Activated CD4-positive, alpha-beta T cell treated with anti-CD3 and anti-CD28 coated beads, Interleukin-2, amount 50 U/mL, for 4 hours (primary cell): Measurements from ENCODE around the gene NT5DC3.
"Not testable (repeated sequence)": the region's sequence is repeated elsewhere in the genome, so short reads cannot be mapped to it uniquely, and the experiment has no call there.

Experiments used
- DNase-seq, 2 experiments: peaks; one replicate each; pipeline ENCODE4 v3.0.0-alpha.2; 2020

Gene NT5DC3

GRCh38 chr12:103855036-103855712, 14.1 kb upstream of the NT5DC3 start:
- no peak for DNase-seq

DNA sequence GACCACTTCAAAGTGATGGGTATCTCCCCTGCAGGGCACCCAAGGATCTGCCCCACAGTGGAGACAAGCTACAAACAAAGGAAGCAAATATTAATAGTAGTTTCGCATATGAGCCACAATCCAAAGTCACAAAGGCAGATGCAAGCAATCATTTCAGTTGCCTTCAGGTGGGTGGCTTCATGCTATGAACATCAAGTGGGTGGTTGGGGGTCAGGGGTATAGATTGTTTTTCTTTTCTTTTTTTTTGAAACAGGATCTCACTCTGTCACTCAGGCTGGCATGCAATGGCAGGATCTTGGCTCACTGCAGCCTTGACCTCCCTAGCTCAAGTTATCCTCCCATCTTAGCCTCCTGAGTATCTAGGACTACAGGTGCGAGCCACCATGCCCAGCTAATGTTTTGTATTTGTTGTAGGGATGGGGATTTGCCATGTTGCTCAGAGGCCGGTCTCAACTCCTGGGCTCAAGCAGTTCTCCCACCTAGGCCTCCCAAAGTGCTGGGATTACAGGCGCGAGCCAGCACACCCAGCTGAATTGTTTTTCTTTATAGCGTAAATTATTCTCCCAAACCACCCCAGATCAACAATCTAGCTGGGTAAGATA, 13.4 kb upstream of the NT5DC3 start:
- no peak for DNase-seq

- DNase-seq = no peak
These were observed 11.5 kb upstream of the NT5DC3 start for GRCh38 chr12:103852498-103852997.

- no peak for DNase-seq
These were observed 10.1 kb upstream of the NT5DC3 start for GRCh38 chr12:103851127-103851526.

DNA sequence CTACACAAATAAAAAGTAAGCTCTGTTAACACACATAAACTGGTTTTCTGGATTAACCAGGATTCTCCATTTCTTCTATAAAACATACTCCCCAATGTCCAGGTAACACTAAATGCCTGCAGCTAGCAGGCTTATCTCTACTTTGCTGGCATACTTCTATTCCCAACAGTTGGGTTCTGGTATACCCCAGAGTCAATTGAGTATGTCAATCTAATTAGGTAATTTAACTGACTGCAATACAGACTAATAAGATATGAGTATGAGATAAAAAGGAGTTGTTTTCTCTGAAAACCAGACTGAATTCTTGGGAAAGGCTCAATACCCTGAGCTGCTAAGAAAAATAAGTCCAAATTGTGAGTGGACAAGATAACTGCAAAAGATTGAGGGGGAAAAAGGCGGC, 9.4 kb upstream of the NT5DC3 start:
- DNase-seq = no peak

DNA sequence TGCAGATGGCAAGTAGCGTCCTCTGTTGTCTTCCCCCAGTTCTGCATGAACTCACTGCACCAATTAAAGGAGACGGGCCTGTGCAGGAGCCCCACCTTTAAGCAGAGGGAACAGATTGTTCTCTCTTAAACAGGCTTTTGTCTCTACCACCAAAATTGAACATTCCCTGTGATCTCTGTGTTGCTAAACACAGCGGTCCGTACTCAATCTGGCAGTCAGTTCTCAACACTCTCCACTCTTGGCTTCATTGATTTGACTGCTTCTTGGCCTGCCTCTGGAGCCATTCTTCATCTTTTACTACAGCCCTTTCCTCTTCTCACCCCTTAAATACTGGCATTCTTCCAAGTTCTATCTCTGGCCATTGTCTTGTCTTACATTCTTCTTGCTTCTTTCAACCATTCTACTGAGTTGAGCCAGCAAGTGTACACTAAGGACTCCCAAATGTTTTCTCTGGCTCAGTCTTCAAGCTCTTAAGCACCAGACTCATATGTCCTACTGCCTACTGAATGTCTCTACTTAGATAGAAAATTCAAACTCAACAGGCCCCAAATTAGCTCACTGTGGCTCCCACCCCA, 8.0 kb upstream of the NT5DC3 start:
- no peak for DNase-seq

GRCh38 chr12:103848143-103848542, 7.1 kb upstream of the NT5DC3 start:
- no peak for DNase-seq

DNA sequence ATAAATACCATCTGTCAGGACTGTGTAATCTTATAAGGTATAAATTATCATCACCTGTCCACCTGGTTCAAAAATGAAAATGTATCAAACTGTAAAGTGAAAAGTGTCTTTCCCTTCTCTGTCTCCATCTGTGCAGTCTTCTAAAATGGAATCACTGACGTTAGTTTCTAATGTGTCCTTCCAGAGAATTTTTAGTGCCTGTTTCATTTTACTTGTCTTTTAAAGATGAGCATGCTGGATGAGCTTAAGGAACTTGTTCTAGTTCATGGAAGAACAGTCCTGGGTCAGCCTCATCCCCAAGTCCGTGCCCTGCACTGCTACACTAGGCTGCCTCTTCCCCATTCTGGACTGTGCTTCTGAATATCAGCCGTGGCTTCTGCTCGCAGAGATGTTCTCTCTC, 5.4 kb upstream of the NT5DC3 start:
- no peak for DNase-seq

DNA sequence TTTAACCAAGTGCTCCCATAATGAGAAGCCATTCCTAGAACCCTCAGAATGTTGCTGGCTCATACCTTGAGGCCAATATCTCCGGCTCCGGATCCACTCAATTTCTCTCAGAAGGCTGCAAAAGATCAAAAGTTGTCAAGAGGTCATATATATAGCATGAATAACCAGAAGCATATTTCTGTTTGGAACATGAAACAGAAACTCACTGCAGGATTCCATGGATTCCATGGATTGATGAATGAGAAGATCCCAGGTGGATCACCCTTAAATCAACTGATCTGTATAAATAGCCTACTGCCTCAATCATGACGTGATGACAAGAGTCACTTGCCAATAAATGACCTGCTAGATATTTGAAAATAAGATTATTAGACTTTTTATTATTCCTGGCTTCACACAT, 3.3 kb upstream of the NT5DC3 start:
- no peak for DNase-seq

DNA sequence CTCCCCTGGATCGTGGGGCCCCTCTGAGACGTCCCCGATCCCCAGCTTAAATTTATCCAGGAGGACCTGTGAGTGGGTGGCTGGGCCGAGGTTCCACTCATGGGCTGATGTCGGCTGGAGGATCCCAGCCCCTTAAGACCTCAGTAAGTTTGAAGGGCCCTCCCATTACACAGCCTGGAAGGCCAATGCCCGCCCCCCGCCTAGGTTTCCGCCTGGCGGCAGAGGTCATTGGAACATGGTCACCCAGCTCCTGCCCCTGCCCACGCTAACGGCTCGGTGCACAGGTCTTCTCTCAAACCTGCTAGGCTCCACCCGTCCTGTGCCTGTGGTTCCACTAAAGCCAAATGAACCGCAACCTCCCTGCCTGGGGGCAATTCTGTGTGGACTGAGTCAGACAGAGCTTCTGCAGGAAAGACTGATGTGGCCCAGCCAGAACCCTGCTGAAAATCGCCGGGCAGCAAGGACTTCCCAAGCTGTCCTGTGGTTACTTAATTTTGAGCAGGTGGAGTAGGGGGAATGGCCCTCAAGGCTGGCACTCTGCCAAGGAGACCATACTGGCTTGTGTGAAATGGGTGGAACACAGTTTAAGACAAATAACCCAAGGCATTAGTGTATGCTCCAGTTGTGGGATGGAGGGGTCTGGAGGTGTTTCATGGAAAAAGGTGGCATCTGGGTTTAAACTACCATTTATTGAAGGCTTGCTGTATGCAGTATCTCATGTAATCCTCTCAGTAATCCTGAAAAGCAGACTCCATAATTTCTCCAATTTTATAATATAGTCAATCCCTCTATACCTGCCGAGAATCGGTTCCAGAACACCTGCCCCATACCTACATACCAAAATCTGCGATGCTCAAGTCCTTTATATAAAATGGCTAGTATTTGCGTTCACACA, 903 bp upstream of the NT5DC3 start:
- DNase-seq = peak; percentile 2 to 5

- DNase-seq = peak; percentile 6 to 37
These were observed 565 bp downstream of the NT5DC3 start for GRCh38 chr12:103840462-103840875.

DNA sequence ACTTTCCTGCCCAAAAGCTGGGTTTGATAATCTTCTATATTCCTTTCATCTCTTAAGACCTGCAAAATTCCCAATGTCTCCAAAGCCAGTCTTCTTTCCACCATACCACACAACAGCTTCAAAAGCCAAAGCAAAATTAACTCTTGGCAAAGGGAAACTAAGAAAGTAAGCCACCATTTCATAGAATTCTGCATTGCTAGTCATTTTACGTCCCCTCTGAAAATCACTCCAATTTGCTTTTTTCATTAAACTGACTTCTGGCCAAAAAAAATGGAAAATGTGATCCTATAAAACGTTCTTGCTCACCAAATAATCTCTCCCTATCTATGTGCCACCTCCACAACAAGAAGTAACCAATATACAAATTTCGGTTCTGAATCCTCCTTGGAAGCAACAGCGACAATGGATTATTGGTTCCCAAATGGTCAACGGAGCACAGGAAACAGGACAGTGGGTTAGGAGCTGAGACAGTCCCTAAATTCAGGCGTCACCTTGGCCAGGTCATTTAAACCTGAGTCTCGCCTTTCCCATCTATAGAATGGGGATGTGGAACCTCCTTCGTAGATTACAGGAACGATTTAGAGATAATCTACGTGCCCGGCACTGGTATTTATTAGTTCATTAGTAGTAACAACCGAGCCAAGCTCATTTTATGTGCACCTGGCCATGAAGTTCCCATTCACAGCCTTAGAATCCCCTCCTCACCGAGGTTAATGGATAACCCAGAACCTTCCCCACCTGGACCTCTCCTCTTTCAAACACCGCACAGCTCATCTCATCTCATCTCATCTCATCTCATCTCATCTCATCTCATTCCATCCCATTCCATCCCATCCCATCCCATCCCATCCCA, 1.2 kb downstream of the NT5DC3 start:
- DNase-seq = no peak

- no peak for DNase-seq
These were observed 1.9 kb downstream of the NT5DC3 start for GRCh38 chr12:103839103-103839502.

- DNase-seq = no peak
These were observed 2.6 kb downstream of the NT5DC3 start for GRCh38 chr12:103838254-103838914.

DNA sequence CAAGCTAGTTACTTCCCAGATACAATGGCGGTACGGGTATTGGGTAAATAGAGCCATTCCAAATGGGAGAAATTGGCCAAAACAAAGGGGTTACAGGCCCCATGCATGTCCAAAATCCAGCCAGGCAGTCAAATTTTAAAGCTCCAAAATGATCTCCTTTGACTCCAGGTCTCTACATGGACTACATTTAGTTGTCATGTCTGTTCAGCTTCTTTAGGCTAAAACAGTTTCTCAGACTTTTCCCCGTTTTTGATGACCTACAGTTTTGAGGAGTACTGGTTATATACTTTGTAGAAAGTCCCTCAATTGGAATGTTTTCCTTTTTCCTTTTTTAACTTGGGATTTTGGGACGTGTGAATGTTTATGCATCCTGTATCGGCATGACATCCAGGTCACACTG, 4.7 kb downstream of the NT5DC3 start:
- DNase-seq = no peak

GRCh38 chr12:103835747-103836335, 5.2 kb downstream of the NT5DC3 start:
- not testable (repeated sequence) for DNase-seq

GRCh38 chr12:103834942-103835341, 6.1 kb downstream of the NT5DC3 start:
- no peak for DNase-seq

- no peak for DNase-seq
These were observed 7.1 kb downstream of the NT5DC3 start for GRCh38 chr12:103833891-103834290.

DNA sequence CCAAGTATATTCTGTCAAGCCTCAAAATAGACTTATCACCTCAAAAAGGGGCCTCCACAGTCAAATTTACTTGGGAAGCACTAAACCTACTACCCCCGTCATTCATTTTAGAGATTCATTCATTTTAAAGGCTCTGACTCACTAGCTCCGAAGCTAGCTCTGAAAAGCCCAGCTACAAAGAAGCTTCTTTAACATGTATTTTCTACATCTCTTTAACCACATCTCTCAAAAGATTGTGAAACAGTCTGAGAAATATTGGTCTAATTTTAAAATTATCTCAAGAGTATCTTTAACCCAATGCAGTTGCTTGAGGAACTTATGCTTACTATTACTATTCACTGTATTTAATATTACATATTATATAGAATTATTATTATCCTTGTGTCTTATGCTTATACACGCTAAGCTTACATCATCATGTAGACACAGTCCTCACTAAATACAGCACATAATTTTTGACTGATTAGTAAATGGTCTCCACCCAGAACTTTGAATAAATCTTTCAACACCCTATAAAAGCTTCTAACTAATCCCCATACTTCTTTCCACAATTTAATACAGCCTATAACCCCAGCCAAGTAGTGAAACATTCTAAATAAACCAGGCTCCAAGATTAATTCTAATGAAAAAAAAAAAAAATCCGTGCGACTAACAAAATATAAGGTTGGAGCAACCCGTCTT, 7.8 kb downstream of the NT5DC3 start:
- DNase-seq = no peak
